ENCODE data around the gene PARD3B.

- no peak for TF ChIP-seq POLR2A (IDR thresholded peaks at IDR 0.05)
- TF ChIP-seq CTCF (IDR thresholded peaks at IDR 0.05), result no peak
- TF ChIP-seq POLR2AphosphoS5 (IDR thresholded peaks at IDR 0.05), result no peak
- TF ChIP-seq EP300 (IDR thresholded peaks at IDR 0.05; ENCODE audit: low read depth), result no peak
Measured at GRCh38 chr2:205198140-205198525, 652.9 kb downstream of the PARD3B start.

Data from transverse colon (tissue), 4 donors.